CD4-positive, CD25-positive, alpha-beta regulatory T cell (primary cell): Measurements from ENCODE around the gene NCF2. TPM values are rescaled to one million over a fixed set of nuclear protein-coding genes. Genes with fewer than 3 reads are reported as not detected.

Experiments used
- ATAC-seq, 2 donors: fragments of 150-1000 bp; cut with Tn5 transposase; one replicate each; pipeline ENCODE4 v1.10.0; 2021; ENCODE audit warnings: low read depth in 2 of 2, moderate number of reproducible peaks in 2 of 2, moderate library complexity in 1 of 2
- DNase-seq, 3 donors: peaks; one replicate each; pipeline versions ENCODE4 v3.0.0 to v3.0.0-alpha.2; 2012 to 2022; ENCODE audit warnings: mixed read lengths in 1 of 3
- H3K27ac ChIP-seq: one replicate; pipeline ENCODE4 v1.7.0; 2013; ENCODE audit warnings: mild to moderate bottlenecking, low read length; ENCODE audit not compliant: insufficient read depth, poor library complexity, severe bottlenecking
- H3K27me3 ChIP-seq: one replicate; pipeline ENCODE4 v1.7.0; 2013; ENCODE audit warnings: low read length; ENCODE audit not compliant: control insufficient read depth, insufficient read depth
- H3K36me3 ChIP-seq: one replicate; pipeline ENCODE4 v1.7.0; 2013; ENCODE audit warnings: mild to moderate bottlenecking, low read length, moderate library complexity; ENCODE audit not compliant: control insufficient read depth, insufficient read depth
- H3K4me1 ChIP-seq: 2 replicates; pipeline ENCODE4 v1.7.0; 2013; ENCODE audit warnings: mild to moderate bottlenecking, low read length; ENCODE audit not compliant: insufficient read depth, control insufficient read depth, poor library complexity, severe bottlenecking
- H3K4me3 ChIP-seq: one replicate; pipeline ENCODE4 v1.7.0; 2013; ENCODE audit warnings: low read depth, mild to moderate bottlenecking, low read length, moderate library complexity
- H3K9me3 ChIP-seq, 2 experiments: 1 replicate in 1 of 2; 2 replicates in 1 of 2; pipeline ENCODE4 v1.7.0; 2013; ENCODE audit warnings: low read length in 2 of 2, mild to moderate bottlenecking in 1 of 2, moderate library complexity in 1 of 2; ENCODE audit not compliant: control insufficient read depth in 2 of 2
- H3K27ac Mint-ChIP-seq, 3 donors: one replicate each; pipeline ENCODE4 v1.8.0; 2020 to 2022; ENCODE audit warnings: mild to moderate bottlenecking in 3 of 3, mixed read lengths in 3 of 3, moderate library complexity in 2 of 3
- H3K27me3 Mint-ChIP-seq: one replicate; pipeline ENCODE4 v1.8.0; 2022; ENCODE audit warnings: mild to moderate bottlenecking, mixed read lengths
- H3K36me3 Mint-ChIP-seq: one replicate; pipeline ENCODE4 v1.8.0; 2020; ENCODE audit warnings: mixed read lengths
- H3K4me1 Mint-ChIP-seq, 4 donors: one replicate each; pipeline ENCODE4 v1.8.0; 2020 to 2022; ENCODE audit warnings: mixed read lengths in 4 of 4, mild to moderate bottlenecking in 1 of 4
- H3K4me3 Mint-ChIP-seq, 4 donors: one replicate each; pipeline ENCODE4 v1.8.0; 2020 to 2022; ENCODE audit warnings: mild to moderate bottlenecking in 4 of 4, mixed read lengths in 4 of 4, moderate library complexity in 3 of 4
- H3K9me3 Mint-ChIP-seq, 7 donors: one replicate each; pipeline ENCODE4 v1.8.0; 2020 to 2022; ENCODE audit warnings: mixed read lengths in 7 of 7, mild to moderate bottlenecking in 3 of 7, moderate library complexity in 2 of 7
- polyA plus RNA-seq, 4 donors: library from polyadenylated mRNA; unstranded; fragments of 300-500 nt; fragmentation: Illumina TruSeq; gene quantifications; one replicate each; pipeline ENCODE4 v1.2.3, GENCODE V29; 2021
- total RNA-seq: library from RNA; stranded (reverse); gene quantifications from one replicate; pipeline ENCODE4 v1.2.3, GENCODE V29; 2022

Gene NCF2
- total and polyA plus RNA-seq, 5 donors from 2014 or later = 2.8 to 20.0 (median 7.8) TPM

DNA sequence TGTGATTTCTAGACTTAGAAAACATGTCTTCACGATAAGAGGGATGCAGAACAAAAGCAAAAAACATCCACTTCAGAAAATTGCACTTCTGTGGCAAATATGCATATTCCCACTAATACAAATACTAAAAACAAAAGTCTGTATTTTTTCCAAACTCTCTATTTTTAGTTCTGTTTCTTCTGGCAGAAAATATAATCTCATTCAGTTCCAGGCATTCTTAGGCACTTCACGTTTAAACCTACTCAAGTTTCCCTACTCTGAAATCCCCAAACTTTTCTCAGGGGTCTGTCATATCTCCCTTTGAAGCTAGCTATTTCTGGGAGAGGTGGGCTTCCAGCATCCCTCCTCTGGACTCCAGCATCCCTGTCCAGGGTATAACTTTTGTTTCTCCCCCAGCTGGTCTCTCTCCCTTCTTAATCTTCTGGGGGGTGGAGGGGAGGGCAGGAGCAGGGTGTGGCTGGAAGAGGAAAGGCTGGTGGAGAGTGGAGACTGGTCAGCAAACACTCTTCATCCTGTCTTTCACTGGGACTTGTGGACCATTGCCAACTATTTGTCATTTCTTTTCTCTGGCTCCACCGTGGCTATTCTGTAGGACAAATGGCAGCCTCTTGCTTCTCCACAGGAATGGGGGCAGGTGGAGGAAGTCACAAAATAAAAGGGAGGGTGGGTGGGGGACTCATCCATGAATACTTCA, 19.6 kb upstream of the NCF2 start:
- Mint-ChIP-seq H3K9me3 (peaks cover 0 to 3% (median 0%) of the 10 kb centered on the region in 7 donors), H3K36me3 (no peaks in the 10 kb centered on the region), H3K27ac (no peak overlapping the region), H3K4me1 (no peaks in the 10 kb centered on the region), H3K4me3 (no peak overlapping the region), H3K27me3 (peaks cover 23% of the 10 kb centered on the region)
- no peaks in the 10 kb centered on the region for H3K4me1 ChIP-seq
- H3K9me3 ChIP-seq = no peaks in the 10 kb centered on the region
- no peak overlapping the region for H3K27ac ChIP-seq
- DNase-seq = no peak
- H3K4me3 ChIP-seq = no peak overlapping the region
- H3K27me3 ChIP-seq = no peaks in the 10 kb centered on the region
- no peaks in the 10 kb centered on the region for H3K36me3 ChIP-seq
- ATAC-seq = no peak

GRCh38 chr1:183609313-183609712, 19.1 kb upstream of the NCF2 start:
- peaks cover 0 to 3% (median 0%) of the 10 kb centered on the region in 7 donors for H3K9me3 Mint-ChIP-seq
- no peaks in the 10 kb centered on the region for H3K4me1 Mint-ChIP-seq
- Histone ChIP-seq H3K27me3 (no peaks in the 10 kb centered on the region), H3K36me3 (no peaks in the 10 kb centered on the region), H3K27ac (no peak overlapping the region), H3K4me1 (no peaks in the 10 kb centered on the region), H3K9me3 (no peaks in the 10 kb centered on the region), H3K4me3 (no peak overlapping the region)
- no peak overlapping the region for H3K4me3 Mint-ChIP-seq
- no peak for DNase-seq
- H3K27me3 Mint-ChIP-seq = peaks cover 19% of the 10 kb centered on the region
- no peaks in the 10 kb centered on the region for H3K36me3 Mint-ChIP-seq
- ATAC-seq = peak; percentile 31 to 34
- no peak overlapping the region for H3K27ac Mint-ChIP-seq

DNA sequence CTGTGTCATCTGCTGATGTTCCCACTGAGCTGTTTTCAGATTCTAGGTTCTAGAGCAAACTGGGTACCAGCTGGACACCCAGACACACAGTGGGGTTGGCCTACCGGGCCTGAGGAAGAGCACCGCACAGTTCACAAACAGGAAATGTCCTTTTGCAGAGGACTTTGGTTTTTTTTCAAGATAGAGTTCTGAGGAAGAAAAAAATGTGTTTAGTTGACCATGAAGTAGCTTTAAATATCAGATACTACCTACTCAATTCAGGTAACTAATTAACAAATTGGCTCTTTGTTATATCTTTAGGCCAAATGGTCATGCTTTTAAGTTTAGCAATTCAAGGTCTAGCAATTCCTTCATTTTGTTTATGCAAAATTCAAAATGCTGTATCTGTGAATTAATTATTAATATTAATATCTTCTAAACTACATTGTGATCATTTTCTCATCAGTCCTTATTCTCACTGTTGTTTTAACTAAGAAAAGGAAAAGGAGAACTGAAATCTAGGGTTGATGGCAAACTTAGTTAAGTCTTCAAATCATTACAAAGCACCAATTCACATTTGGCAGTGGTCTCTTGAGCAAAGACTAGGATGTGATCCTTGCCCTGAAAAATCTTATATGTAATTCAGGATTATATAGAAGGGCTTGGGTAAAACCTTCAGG, 17.2 kb upstream of the NCF2 start:
- ATAC-seq (no peak), DNase-seq (no peak)
- no peak overlapping the region for H3K27ac ChIP-seq
- Mint-ChIP-seq H3K27ac (no peak overlapping the region), H3K4me3 (no peak overlapping the region), H3K4me1 (no peaks in the 10 kb centered on the region), H3K9me3 (peaks cover 0 to 3% (median 0%) of the 10 kb centered on the region in 7 donors), H3K36me3 (no peaks in the 10 kb centered on the region), H3K27me3 (peaks cover 27% of the 10 kb centered on the region)
- no peaks in the 10 kb centered on the region for H3K9me3 ChIP-seq
- no peaks in the 10 kb centered on the region for H3K4me1 ChIP-seq
- no peaks in the 10 kb centered on the region for H3K36me3 ChIP-seq
- no peaks in the 10 kb centered on the region for H3K27me3 ChIP-seq
- H3K4me3 ChIP-seq = no peak overlapping the region

DNA sequence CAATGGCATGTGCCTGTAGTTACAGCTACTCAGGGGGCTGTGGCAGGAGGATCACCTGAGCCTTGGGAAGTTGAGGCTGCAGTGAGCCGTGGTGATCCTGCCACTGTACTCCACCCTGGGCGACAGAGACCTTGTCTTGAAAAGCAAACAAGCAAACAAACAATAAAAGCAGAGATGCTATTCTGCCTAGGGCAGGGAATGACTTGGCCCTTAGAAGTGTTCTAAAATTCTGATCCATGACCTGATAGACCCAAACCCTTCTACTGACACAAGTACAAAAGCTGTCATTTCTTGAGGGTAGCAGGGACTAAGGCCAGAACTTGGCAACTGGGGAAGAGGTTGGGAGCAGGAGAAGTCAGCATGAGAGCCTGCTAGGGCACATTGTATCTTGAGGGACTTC, 15.6 kb upstream of the NCF2 start:
- Mint-ChIP-seq H3K9me3 (peaks cover 0 to 3% (median 0%) of the 10 kb centered on the region in 7 donors), H3K27ac (peak overlapping the region in 1 of 3 donors; percentile 26), H3K27me3 (peaks cover 39% of the 10 kb centered on the region), H3K4me3 (no peak overlapping the region), H3K4me1 (no peaks in the 10 kb centered on the region), H3K36me3 (no peaks in the 10 kb centered on the region)
- no peaks in the 10 kb centered on the region for H3K9me3 ChIP-seq
- no peak overlapping the region for H3K27ac ChIP-seq
- H3K36me3 ChIP-seq = no peaks in the 10 kb centered on the region
- no peak for DNase-seq
- ATAC-seq = no peak
- no peaks in the 10 kb centered on the region for H3K27me3 ChIP-seq
- H3K4me3 ChIP-seq = no peak overlapping the region
- no peaks in the 10 kb centered on the region for H3K4me1 ChIP-seq

- DNase-seq = no peak
- Histone ChIP-seq H3K4me3 (no peak overlapping the region), H3K27me3 (no peaks in the 10 kb centered on the region), H3K27ac (no peak overlapping the region), H3K9me3 (no peaks in the 10 kb centered on the region), H3K36me3 (no peaks in the 10 kb centered on the region), H3K4me1 (no peaks in the 10 kb centered on the region)
- H3K36me3 Mint-ChIP-seq = no peaks in the 10 kb centered on the region
- H3K4me1 Mint-ChIP-seq = no peaks in the 10 kb centered on the region
- H3K9me3 Mint-ChIP-seq = peaks cover 0 to under 1% (median 0%) of the 10 kb centered on the region in 7 donors
- H3K27me3 Mint-ChIP-seq = peaks cover 43% of the 10 kb centered on the region
- H3K27ac Mint-ChIP-seq = no peak overlapping the region
- no peak overlapping the region for H3K4me3 Mint-ChIP-seq
- ATAC-seq = no peak
These were observed 14.6 kb upstream of the NCF2 start for GRCh38 chr1:183604815-183605214.

GRCh38 chr1:183604038-183604808, 14.0 kb upstream of the NCF2 start:
- ATAC-seq = no peak
- Mint-ChIP-seq H3K27me3 (peaks cover 43% of the 10 kb centered on the region), H3K4me1 (no peaks in the 10 kb centered on the region), H3K27ac (no peak overlapping the region), H3K9me3 (no peaks in the 10 kb centered on the region), H3K4me3 (no peak overlapping the region), H3K36me3 (no peaks in the 10 kb centered on the region)
- H3K36me3 ChIP-seq = no peaks in the 10 kb centered on the region
- H3K4me1 ChIP-seq = no peaks in the 10 kb centered on the region
- H3K27ac ChIP-seq = no peak overlapping the region
- DNase-seq = no peak
- H3K4me3 ChIP-seq = no peak overlapping the region
- H3K9me3 ChIP-seq = no peaks in the 10 kb centered on the region
- H3K27me3 ChIP-seq = no peaks in the 10 kb centered on the region

GRCh38 chr1:183602510-183602909, 12.3 kb upstream of the NCF2 start:
- no peaks in the 10 kb centered on the region for H3K9me3 Mint-ChIP-seq
- H3K36me3 Mint-ChIP-seq = no peaks in the 10 kb centered on the region
- no peak overlapping the region for H3K27ac Mint-ChIP-seq
- no peak overlapping the region for H3K4me3 Mint-ChIP-seq
- Histone ChIP-seq H3K27ac (no peak overlapping the region), H3K9me3 (no peaks in the 10 kb centered on the region), H3K36me3 (no peaks in the 10 kb centered on the region), H3K27me3 (no peaks in the 10 kb centered on the region), H3K4me3 (no peak overlapping the region), H3K4me1 (no peaks in the 10 kb centered on the region)
- H3K4me1 Mint-ChIP-seq = no peaks in the 10 kb centered on the region
- no peak for ATAC-seq
- peaks cover 43% of the 10 kb centered on the region for H3K27me3 Mint-ChIP-seq
- DNase-seq = no peak
